ENCODE measurements around the gene AGPAT2.

AGPAT2 gene

GRCh38 chr9:136687721-136688223 is 515 bp upstream of the AGPAT2 start:
- no peak for DNase-seq

DNA sequence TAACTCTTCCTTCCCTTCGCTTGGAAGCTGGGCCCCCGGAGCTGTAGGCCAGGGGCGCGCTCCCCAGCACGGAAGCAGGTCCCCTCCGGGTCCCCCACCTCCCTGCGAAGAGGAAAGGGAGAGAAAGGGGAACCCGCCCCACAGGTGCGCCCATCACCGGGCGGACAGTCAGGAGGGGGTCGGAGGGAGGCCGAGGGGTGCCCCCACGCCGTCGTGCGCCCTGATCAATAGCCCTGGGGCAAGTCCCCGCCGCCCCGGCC is 793 bp downstream of the AGPAT2 start:
- DNase-seq = no peak

DNA sequence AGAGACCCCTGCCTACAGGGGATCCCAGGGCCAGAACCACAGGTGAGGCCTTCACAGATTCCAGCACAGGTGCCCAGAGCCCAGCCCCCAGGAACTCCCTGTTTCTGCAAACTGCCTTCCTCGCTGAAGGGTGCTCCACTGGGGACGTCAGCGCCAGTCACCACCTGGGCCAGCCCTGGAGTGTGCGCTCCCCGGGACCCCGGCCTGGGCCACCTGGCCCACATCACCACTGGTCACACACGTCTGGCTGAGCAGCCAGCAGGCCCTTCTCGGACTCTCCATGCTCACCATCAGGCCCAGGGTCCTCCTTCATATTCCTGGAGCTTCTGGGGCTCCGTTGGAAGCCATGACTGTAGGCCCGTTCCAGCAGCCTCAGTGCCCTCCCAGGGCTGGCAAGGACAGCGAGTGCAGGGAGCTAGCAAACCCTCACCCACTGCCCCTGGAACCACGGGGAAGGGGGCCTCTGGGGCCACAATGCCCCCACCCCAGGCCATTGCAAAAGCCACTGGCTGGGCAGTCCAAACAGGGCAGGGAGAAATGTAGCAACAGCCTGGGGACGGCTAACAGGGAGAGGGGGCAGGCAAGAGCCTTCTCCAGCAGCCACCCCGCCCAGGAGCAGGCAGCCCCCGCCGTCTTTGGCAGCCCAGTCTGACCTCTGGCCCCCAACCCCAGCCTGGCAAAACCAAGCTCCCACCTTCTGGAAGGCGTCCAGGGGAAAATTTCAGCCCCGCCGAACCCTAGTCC is 1.3 kb downstream of the AGPAT2 start:
- DNase-seq = no peak

DNA sequence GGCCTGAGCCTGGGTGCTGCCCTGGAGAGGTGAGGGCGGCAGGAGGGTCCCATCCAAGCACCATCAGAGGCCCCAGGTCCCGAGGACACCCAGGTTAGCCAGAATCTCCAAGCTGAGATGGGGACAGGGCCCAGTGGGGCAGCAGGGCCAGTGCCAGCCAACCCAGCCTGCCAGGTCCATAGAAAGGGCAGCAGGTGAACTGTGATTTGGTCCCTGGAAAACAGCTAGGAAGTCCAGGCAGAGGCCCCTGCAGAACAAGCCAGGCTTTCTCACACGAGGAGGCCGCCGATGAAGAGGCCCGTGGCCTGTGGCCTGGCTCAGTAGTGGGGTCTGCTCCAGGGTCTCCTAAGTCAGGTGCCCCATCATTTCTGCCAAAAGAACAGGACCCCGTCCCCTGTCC is 2.0 kb downstream of the AGPAT2 start:
- no peak for DNase-seq

DNA sequence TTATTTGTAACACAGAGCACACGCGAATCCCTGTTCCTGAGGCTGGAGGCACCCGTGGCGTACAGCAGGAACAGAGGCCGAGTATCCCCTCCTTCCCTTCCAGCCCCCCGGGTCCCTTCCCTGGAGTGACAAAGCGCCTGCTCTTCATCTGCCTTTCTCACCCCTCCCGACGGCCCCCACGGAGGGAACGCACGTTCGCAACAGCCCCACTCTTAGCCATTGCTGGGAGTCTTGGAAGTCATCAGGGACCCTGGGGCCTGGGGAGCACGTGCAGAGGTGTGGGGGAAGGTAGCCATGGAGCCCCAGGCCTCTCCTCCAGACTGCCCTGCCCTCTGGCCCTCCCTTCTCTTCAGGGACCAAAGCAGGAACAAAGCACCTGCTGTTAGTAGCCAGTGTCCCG is 2.5 kb downstream of the AGPAT2 start:
- DNase-seq = no peak

GRCh38 chr9:136684339-136684738 is 2.9 kb downstream of the AGPAT2 start:
- no peak for DNase-seq

- DNase-seq = no peak
Observed at GRCh38 chr9:136683755-136684154, 3.5 kb downstream of the AGPAT2 start.

DNA sequence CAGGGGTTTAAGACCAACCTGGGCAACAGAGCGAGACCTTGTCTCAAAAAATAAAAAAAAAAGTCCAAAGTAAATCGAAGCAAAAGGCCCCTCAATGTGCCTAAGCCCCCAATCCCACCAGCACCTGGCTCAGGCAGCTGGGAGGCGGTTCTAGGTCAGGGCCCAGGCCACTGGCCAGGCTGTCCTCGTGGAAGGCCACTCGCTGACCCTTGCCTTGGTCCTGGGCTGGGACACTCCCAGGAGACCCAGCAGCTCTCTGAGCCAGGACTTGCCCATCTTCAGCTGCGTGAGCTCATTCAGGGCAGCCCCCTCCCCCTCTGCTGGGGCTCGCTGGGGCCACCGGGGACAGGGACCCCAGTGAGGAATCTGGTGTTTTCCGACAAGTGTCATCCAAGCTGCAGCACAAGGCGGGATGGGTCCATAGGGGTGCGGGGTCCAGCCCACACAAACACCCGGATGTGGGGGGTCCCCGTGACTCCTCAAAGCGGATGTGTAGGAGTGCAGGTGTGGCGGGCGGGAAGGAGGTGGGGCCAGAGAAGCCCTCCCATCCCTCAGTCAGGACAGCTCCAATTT is 4.0 kb downstream of the AGPAT2 start:
- DNase-seq = no peak

DNA sequence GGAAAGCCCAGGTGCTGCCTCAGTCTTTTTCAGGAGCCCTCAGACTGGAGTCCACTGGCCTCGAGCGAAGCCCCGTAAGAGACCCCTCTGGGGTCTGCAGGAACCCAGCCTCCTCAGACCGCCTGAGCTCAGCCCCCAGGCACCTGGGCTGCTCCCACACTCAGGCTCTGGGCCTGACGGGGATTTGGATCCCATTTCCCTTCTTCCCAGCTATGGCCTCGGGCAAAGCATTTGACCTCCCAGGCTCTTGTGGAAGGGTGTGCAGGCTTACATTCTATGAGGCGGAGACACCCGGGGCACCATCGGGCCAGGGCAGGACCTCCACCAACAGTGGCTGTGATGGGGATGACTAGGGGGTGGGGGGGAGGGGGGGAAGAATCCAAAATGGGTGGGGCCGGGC is 4.5 kb downstream of the AGPAT2 start:
- no peak for DNase-seq

DNA sequence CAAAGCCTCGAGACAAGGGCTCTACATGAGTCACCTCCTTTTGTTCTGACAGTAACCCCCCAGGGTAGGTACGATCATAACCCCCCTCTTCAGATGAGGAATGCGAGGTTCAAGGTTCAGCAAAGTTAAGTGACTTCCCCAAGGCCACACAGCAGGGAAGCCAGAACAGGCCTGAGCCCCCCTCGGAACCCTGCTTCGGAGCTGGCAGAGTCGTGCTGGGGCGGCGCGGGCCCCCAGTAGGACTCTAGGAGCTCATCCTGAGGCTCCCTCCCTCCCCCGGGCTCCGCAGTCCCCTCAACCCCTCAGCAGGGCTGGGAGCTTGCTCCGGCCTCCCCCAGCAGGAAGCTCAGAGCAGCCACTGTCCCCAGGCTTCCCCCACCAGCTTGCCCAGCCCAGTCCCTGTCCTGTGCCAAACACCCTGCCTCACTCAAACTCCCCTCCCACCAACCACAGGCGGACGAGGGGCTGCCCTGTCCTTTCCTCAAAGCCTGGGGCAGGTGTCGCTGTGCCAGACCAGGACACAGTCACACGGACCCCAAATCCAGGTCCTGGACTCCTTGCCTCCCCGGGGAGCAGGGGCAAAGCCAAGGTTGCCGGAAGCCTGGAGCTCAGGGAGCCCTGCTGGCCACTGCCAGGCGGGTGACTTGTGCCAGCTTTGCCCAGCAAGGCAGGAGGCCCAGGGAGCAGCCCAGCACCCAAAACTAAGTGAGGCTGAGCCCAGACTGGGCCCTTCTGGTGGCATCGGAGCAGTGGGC is 5.1 kb downstream of the AGPAT2 start:
- DNase-seq = no peak

DNA sequence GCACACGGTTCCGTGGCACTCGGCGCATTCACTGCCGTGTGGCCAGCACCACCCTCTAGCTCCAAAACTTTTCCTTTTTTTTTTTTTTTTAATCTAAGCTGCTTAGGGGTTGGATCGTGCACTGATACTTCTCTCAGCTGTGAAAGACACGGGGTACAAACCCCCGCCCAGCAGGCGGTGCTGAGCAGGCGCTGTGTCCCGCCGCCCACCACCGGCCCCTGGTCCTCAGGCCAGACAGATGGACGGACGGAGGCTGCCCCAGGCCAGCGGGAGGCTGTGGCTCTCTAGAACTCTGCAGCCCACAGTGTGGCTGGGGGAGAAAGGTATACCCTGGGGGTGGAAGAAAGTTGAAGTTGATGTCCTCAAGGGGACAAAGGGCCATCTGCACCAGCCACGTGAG is 6.2 kb downstream of the AGPAT2 start:
- DNase-seq = no peak

- DNase-seq = no peak
Observed at GRCh38 chr9:136679431-136679941, 7.8 kb downstream of the AGPAT2 start.

- no peak for DNase-seq
Observed at GRCh38 chr9:136678624-136679023, 8.6 kb downstream of the AGPAT2 start.

- DNase-seq = no peak
Observed at GRCh38 chr9:136678034-136678433, 9.2 kb downstream of the AGPAT2 start.

DNA sequence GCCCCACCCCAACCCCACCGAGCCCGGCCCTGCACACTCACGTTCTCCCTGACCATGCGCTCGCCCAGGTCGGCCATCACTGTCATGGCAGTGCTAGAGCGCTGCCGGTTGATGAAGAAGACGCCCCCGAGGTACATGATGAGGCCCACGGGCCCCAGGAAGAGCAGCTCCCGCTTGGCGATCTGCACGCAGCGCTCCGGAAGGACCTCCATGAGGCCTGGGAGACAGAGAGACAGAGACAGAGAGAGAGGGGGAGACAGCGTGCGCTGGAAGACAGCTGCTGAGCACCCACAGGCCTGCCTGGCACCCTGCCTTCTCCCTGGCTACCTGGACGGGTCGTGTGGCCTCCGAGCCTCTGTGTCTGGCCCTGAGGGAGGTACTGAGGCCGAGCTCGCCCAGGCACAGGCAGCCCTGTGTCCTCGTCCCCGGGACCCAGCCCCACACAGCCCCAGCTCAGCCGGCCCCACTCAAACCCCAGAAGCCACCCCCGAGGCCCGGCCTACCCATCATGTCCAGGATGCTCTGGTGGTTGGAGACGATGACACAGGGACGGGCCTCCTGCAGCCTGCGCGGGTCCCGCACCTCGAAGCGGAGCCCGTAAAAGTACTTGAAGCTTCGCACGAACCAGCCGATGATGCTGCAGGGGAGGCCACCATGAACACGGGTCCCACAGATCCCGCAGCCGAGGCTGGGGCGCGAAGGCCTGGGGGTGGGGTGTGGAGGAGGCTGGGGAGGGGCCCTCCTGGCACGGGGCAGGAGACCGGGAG is 10.2 kb downstream of the AGPAT2 start:
- DNase-seq = no peak

DNA sequence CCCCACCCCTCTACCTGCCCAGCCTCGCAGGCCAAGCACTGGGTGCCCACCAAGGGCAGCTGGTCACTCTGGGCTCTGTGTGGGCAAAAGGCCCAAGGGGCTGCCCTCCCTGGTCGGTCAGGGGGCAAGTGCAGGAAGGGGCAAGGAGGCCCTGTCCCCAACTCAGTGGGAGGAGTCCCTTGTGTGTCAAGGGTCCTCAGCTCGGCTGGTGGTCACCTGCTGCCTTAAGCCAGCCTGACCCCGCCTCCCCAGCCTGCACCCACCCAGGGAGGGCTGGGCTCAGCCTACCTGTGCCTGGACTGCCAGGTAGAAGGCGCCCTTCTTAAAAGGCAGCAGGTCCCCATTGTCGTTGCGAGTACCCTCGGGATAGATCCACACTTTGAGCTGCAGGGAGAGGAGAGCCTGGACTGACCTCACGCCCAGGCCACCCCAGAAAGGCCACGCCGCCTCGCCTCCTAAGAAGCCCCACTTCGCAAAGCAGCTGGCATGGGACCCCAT is 10.9 kb downstream of the AGPAT2 start:
- no peak for DNase-seq

GRCh38 chr9:136675477-136676296 is 11.6 kb downstream of the AGPAT2 start:
- DNase-seq = no peak

GRCh38 chr9:136674786-136675349 is 12.4 kb downstream of the AGPAT2 start:
- no peak for DNase-seq

DNA sequence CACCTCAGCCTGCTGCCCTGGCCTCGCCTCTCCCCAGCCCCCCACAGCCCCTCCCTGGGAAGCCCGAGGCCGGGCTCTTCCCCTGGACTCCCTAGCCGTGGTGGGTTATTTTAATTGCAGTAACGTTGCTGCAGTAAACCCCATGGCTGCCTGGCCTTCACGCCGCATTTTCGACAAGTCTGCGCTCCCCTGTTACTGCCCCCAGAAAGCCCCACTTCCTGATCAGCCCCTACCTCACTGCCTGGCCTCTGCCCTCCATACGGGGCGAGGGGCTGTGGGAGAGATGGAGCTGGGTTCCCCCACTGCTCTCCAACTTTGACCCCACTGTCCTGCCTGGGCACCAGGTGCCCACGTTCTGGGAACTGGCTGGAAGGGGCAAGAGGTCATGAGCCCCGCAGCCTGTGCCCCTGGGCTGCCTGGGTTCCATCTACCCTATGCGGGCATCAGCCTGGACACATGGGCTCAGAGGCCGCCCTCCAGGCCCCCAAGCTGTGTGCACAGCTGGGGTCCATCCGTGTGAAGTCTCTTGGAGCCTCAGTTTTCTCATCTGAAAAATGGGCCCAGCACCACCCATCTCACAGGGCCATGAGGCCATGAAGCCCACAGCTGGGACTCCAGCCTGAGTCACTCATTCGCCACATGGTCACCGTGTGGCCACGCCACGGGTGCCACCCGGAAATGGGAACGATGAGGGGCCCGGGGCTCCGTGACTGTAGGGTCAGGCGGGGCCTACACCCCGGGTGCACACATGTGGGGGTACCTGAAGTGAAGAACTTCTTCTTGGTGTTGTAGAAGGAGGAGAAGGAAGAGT is 13.1 kb downstream of the AGPAT2 start:
- no peak for DNase-seq

- no peak for DNase-seq
Observed at GRCh38 chr9:136673088-136673974, 13.9 kb downstream of the AGPAT2 start.
